SU-DHL-6 (cell line): ENCODE data around the gene OR1N1.

ENCODE experiments used
- H2AFZ ChIP-seq: fragments of 200-600 bp; sonication (generic); 2 replicates; pipeline ENCODE4 v1.6.1; 2014; ENCODE audit warnings: low read depth, mild to moderate bottlenecking, moderate library complexity, mixed read lengths, antibody characterized with exemption, low read length; ENCODE audit not compliant: severe bottlenecking
- H3F3A ChIP-seq: fragments of 200-600 bp; shearing (Covaris generic); 2 replicates; pipeline ENCODE4 v1.6.0; 2016; ENCODE audit warnings: antibody characterized with exemption, mild to moderate bottlenecking; ENCODE audit not compliant: insufficient read depth
- H3K27ac ChIP-seq: fragments of 200-600 bp; sonication (generic); 2 replicates; pipeline ENCODE4 v1.5.1; 2016; ENCODE audit warnings: low read depth, mild to moderate bottlenecking, low read length, moderate library complexity, mixed read lengths
- H3K27me3 ChIP-seq: fragments of 200-600 bp; sonication (generic), shearing (Covaris generic); 2 replicates; pipeline ENCODE4 v1.6.0; 2014; ENCODE audit warnings: mild to moderate bottlenecking, low read length
- H3K36me3 ChIP-seq: fragments of 200-600 bp; sonication (generic); 2 replicates; pipeline ENCODE4 v1.6.1; 2014; ENCODE audit warnings: mild to moderate bottlenecking, low read length, mixed read lengths
- H3K4me2 ChIP-seq: fragments of 300-600, 200-600 bp; shearing (Covaris generic), sonication (generic); 2 replicates; pipeline ENCODE4 v1.6.0; 2014; ENCODE audit warnings: low read length, low read depth, mild to moderate bottlenecking; ENCODE audit not compliant: poor library complexity, severe bottlenecking
- H3K4me3 ChIP-seq: fragments of 200-600 bp; sonication (generic); 2 replicates; pipeline ENCODE4 v1.5.1; 2014; ENCODE audit warnings: antibody characterized with exemption, low read length, mild to moderate bottlenecking, mixed read lengths; ENCODE audit not compliant: insufficient read depth, poor library complexity, severe bottlenecking
- H3K79me2 ChIP-seq: fragments of 200-600 bp; sonication (generic); 2 replicates; pipeline ENCODE4 v1.6.1; 2014; ENCODE audit warnings: mild to moderate bottlenecking, low read length, moderate library complexity; ENCODE audit not compliant: insufficient read depth
- H3K9ac ChIP-seq: fragments of 200-600 bp; sonication (generic); 2 replicates; pipeline ENCODE4 v1.7.0; 2014; ENCODE audit warnings: mild to moderate bottlenecking, low read length
- H3K9me2 ChIP-seq: fragments of 200-600 bp; sonication (generic); replicated peaks from 2 replicates; pipeline ENCODE4 v1.6.1; 2014; ENCODE audit warnings: low read length; ENCODE audit not compliant: insufficient read depth
- H3K9me3 ChIP-seq: fragments of 200-600 bp; sonication (generic); 2 replicates; pipeline ENCODE4 v1.6.1; 2014; ENCODE audit warnings: low read length, mixed read lengths; ENCODE audit not compliant: insufficient read depth
- H4K20me1 ChIP-seq: fragments of 200-600 bp; sonication (generic); 2 replicates; pipeline ENCODE4 v1.6.1; 2014; ENCODE audit warnings: low read depth, mild to moderate bottlenecking, antibody characterized with exemption, low read length, moderate library complexity, mixed read lengths
- EZH2phosphoT487 ChIP-seq: fragments of 200-600 bp; sonication (generic), shearing (Covaris generic); conservative IDR thresholded peaks from 2 replicates; pipeline ENCODE4 v1.6.1; 2018; ENCODE audit warnings: mild to moderate bottlenecking, antibody characterized with exemption, low read length, moderate library complexity, mixed read lengths
- TF ChIP-seq, protein P1 (sequence below): fragments of 200-600 bp; sonication (generic); IDR thresholded peaks from one replicate; pipeline ENCODE4 v1.5.1; 2017; ENCODE audit warnings: antibody characterized with exemption, mild to moderate bottlenecking, low read length, moderate library complexity; ENCODE audit not compliant: insufficient read depth, poor library complexity, severe bottlenecking

OR1N1 gene

DNA sequence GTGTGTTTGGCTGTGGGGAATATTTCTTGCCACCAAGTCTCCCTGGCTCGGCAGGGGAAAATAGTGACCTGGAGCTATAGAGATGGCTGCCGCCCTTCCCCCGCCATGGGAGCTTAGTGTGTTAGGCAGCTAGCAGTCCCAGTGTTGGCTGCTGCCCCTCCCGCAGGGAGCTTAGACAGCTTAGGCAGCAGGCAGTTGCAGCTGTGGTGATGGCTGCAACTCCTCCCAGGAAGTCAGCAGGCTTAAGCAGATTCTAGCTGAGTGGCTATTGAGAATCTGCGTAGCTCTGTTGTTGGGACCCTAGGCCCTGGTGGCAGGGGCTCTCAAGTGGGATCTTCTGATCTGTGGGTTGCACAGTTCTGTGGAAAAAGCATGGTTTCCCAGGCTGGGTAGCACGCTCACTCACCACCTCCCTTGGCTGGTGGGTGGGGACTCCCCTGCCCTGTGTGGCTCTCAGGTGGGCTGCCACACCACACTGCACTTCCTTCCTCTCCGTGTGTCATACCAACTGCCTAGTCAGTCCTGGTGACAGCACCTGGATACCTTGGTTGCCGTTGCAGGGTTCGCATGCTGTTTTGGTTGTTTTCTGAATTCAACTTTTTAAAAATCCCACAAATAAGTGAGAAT lies 35.2 kb upstream of the OR1N1 start:
- Histone ChIP-seq H3K4me2 (no peak overlapping the region), H3F3A (no peaks in the 10 kb centered on the region), H4K20me1 (no peaks in the 10 kb centered on the region), H3K9ac (no peak overlapping the region), H3K36me3 (no peaks in the 10 kb centered on the region), H3K4me3 (no peak overlapping the region), H3K79me2 (no peaks in the 10 kb centered on the region), H3K9me3 (no peaks in the 10 kb centered on the region), H3K27ac (no peak overlapping the region), H3K9me2 (no peaks in the 10 kb centered on the region), H3K27me3 (no peaks in the 10 kb centered on the region), H2AFZ (no peak overlapping the region)
- TF ChIP-seq, protein P1, sequence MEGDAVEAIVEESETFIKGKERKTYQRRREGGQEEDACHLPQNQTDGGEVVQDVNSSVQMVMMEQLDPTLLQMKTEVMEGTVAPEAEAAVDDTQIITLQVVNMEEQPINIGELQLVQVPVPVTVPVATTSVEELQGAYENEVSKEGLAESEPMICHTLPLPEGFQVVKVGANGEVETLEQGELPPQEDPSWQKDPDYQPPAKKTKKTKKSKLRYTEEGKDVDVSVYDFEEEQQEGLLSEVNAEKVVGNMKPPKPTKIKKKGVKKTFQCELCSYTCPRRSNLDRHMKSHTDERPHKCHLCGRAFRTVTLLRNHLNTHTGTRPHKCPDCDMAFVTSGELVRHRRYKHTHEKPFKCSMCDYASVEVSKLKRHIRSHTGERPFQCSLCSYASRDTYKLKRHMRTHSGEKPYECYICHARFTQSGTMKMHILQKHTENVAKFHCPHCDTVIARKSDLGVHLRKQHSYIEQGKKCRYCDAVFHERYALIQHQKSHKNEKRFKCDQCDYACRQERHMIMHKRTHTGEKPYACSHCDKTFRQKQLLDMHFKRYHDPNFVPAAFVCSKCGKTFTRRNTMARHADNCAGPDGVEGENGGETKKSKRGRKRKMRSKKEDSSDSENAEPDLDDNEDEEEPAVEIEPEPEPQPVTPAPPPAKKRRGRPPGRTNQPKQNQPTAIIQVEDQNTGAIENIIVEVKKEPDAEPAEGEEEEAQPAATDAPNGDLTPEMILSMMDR: no peak
- no peak for TF ChIP-seq EZH2phosphoT487

DNA sequence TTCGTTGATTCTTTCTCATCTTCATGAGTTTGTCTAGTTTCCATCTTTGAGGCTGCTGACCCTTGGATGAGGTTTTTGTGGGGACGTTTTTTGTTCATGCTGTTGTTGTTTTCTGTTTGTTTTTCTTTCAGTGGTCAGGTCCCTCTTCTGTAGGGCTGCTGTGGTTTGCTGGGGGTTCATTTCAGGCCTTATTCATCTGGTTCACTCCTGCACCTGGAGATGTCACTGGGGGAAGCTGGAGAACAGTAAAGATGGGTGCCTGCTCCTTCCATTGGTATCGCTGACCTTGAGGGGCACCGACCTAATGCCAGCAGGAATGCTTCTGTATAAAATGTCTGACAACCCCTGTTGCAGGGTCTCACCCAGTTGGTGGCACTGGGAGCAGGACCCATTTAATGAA lies 34.4 kb upstream of the OR1N1 start:
- Histone ChIP-seq H3K36me3 (no peaks in the 10 kb centered on the region), H3K9ac (no peak overlapping the region), H3K27me3 (no peaks in the 10 kb centered on the region), H3K9me2 (no peaks in the 10 kb centered on the region), H3K4me3 (no peak overlapping the region), H3K9me3 (no peaks in the 10 kb centered on the region), H3K79me2 (no peaks in the 10 kb centered on the region), H3K4me2 (no peak overlapping the region), H2AFZ (no peak overlapping the region), H4K20me1 (no peaks in the 10 kb centered on the region), H3K27ac (no peak overlapping the region), H3F3A (no peaks in the 10 kb centered on the region)
- TF ChIP-seq EZH2phosphoT487: no peak
- TF ChIP-seq, protein P1: no peak

DNA sequence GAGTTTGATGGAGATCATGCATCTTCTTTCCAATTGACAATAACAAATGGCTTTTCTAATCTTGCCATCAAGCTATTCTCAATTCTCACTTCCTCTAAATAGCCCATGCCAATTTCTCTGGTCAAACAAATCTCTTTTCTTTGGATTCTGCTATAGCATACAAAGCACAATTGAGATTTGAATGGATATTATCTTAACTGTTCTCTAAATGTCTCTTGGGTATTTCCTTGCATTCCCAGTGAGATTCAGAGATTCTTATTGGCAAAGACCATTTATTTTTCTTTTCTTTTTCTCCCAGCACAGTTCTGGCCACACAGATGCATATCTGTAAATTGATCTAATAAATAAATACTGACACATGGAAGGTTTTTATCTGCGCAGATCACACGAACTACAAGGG lies 25.7 kb upstream of the OR1N1 start, which contains the start of gene OR1N2:
Gene OR1N2, plus strand, starts transcription at position 301 of the 400 bp plus-strand sequence. CDS start 100 bp downstream, outside the sequence.
- Histone ChIP-seq H2AFZ (no peak within 1 kb of the TSS), H4K20me1 (no peaks in the 10 kb centered on the region), H3K9me3 (no peaks in the 10 kb centered on the region), H3K27me3 (no peaks in the 10 kb centered on the region), H3K27ac (no peak within 1 kb of the TSS), H3F3A (no peaks in the 10 kb centered on the region), H3K36me3 (no peaks in the 10 kb centered on the region), H3K4me3 (no peak within 1 kb of the TSS), H3K79me2 (no peaks in the 10 kb centered on the region), H3K9me2 (no peaks in the 10 kb centered on the region), H3K9ac (no peak within 1 kb of the TSS), H3K4me2 (no peak within 1 kb of the TSS)
- no peak for TF ChIP-seq EZH2phosphoT487
- TF ChIP-seq, protein P1: no peak
